Measurements from ENCODE around the gene FAHD1. TPM values are rescaled to one million over a fixed set of nuclear protein-coding genes. Genes with fewer than 3 reads are reported as not detected.

Gene FAHD1
- total and polyA plus RNA-seq, 9 donors = 11.0 to 22.1 (median 16.5) TPM

DNA sequence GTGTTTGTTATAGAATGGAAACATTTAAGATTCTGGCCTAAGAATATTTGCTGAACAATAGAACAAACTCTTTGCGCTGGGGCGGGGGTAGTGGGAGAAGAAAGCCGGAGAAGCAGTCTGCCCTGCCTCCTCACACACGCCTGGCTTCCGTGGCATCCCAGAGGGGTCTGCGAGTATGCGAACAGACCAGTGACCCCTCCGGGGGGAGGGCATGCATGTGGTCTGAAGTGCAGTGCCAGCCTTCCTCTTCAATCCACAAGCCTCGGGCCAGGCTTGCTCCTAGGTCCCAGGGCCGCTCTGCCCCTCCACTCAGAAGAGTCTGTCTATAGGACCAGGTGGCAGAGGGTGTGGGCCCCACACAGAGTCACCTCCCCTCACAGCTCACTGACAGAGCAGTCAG is 19.4 kb upstream of the FAHD1 start:
- no peaks in the 10 kb centered on the region for H3K27me3 ChIP-seq
- no peaks in the 10 kb centered on the region for H3K36me3 ChIP-seq
- 87 to 88% (median 88%) methylated on average over 10 of the region's 10 CpGs for WGBS, 3 donors
- TF ChIP-seq, protein P1, sequence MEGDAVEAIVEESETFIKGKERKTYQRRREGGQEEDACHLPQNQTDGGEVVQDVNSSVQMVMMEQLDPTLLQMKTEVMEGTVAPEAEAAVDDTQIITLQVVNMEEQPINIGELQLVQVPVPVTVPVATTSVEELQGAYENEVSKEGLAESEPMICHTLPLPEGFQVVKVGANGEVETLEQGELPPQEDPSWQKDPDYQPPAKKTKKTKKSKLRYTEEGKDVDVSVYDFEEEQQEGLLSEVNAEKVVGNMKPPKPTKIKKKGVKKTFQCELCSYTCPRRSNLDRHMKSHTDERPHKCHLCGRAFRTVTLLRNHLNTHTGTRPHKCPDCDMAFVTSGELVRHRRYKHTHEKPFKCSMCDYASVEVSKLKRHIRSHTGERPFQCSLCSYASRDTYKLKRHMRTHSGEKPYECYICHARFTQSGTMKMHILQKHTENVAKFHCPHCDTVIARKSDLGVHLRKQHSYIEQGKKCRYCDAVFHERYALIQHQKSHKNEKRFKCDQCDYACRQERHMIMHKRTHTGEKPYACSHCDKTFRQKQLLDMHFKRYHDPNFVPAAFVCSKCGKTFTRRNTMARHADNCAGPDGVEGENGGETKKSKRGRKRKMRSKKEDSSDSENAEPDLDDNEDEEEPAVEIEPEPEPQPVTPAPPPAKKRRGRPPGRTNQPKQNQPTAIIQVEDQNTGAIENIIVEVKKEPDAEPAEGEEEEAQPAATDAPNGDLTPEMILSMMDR (IDR thresholded peaks at IDR 0.05) = no peak
- H3K9me3 ChIP-seq = no peaks in the 10 kb centered on the region
- H3K4me3 ChIP-seq = no peak overlapping the region
- no peaks in the 10 kb centered on the region for H3K4me1 ChIP-seq (ENCODE audit: insufficient read depth)
- intact Hi-C loops (cut with DNase I) = no loop called here
- no peak overlapping the region for H3K27ac ChIP-seq
- DNase-seq = no peak

DNA sequence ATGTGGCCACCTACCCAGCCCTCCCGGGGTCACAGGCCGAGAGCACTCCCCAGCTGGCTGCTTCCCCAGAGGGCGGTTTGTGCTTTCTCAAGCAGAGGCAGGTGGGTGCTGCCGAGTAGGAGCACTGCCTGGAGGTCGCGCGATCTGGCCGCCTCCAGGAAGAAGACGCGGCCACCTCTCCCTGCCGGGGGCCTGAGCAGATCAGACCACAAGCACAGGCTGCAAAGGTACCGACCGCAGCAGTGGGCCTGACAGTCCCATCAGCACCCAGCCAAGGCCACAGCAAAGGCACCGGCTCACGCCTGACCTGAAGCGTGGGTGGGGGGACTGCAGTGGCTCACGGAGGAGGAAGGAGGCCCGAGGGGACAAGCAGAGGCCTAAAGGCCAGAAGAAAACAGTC is 18.3 kb upstream of the FAHD1 start:
- Histone ChIP-seq H3K27me3 (no peaks in the 10 kb centered on the region), H3K9me3 (no peaks in the 10 kb centered on the region), H3K36me3 (no peaks in the 10 kb centered on the region), H3K27ac (no peak overlapping the region), H3K4me1 (ENCODE audit: insufficient read depth) (no peaks in the 10 kb centered on the region), H3K4me3 (no peak overlapping the region)
- WGBS, 3 donors = 77 to 84% (median 79%) methylated on average over 18 of the region's 18 CpGs
- TF ChIP-seq, protein P1 (IDR thresholded peaks at IDR 0.05) = no peak
- TF ChIP-seq POLR2A (IDR thresholded peaks at IDR 0.05) (no peak), EP300 (IDR thresholded peaks at IDR 0.05) (no peak)
- intact Hi-C loops (cut with DNase I) = no loop called here
- DNase-seq = no peak

GRCh38 chr16:1809281-1809801 is 17.7 kb upstream of the FAHD1 start:
- H3K4me3 ChIP-seq = no peak overlapping the region
- WGBS, 3 donors = 65 to 80% (median 74%) methylated on average over 24 to 28 of the region's 28 CpGs

DNA sequence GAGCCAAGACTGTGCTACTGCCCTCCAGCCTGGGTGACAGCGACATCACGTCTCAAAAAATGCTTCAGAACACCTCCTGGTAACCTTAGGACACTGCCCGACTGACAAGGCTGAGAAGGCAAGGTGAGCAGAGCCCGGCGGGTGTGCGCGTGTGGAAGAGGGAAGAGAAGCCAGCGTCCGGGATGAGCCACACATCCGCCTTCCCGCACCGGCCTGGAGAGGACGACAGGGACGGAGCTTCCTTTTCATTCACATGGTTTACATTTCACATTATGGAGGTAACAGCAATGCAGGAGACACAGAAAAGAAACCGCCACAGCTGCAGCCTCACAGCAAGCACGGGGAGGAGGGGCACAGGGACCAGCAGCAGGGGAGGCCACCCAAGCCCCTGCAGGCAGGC is 16.9 kb upstream of the FAHD1 start:
- intact Hi-C loops (cut with DNase I) = no loop called here
- DNase-seq = no peak

More at GRCh38 chr16:1809281-1809801, 17.7 kb upstream of the FAHD1 start:
- H3K27ac ChIP-seq = no peak overlapping the region
- H3K4me1 ChIP-seq (ENCODE audit: insufficient read depth) = no peaks in the 10 kb centered on the region
- H3K9me3 ChIP-seq = no peaks in the 10 kb centered on the region
- TF ChIP-seq POLR2A (IDR thresholded peaks at IDR 0.05) = no peak
- TF ChIP-seq, protein P1 (IDR thresholded peaks at IDR 0.05) = no peak
- TF ChIP-seq EP300 (IDR thresholded peaks at IDR 0.05) = no peak
- H3K36me3 ChIP-seq = no peaks in the 10 kb centered on the region
- DNase-seq = peak in 1 of 5 donors; percentile 19
- intact Hi-C loops (cut with DNase I) = no loop called here
- H3K27me3 ChIP-seq = no peaks in the 10 kb centered on the region

More for the DNA sequence above, 16.9 kb upstream of the FAHD1 start:
- Histone ChIP-seq H3K27ac (no peak overlapping the region), H3K4me3 (no peak overlapping the region), H3K36me3 (no peaks in the 10 kb centered on the region), H3K9me3 (no peaks in the 10 kb centered on the region), H3K4me1 (ENCODE audit: insufficient read depth) (no peaks in the 10 kb centered on the region), H3K27me3 (no peaks in the 10 kb centered on the region)
- 95 to 98% (median 96%) methylated on average over 16 of the region's 16 CpGs for WGBS, 3 donors
- TF ChIP-seq, protein P1 (IDR thresholded peaks at IDR 0.05) = no peak
- TF ChIP-seq EP300 (IDR thresholded peaks at IDR 0.05) = no peak
- TF ChIP-seq POLR2A (IDR thresholded peaks at IDR 0.05) = no peak
